ENCODE results near the gene FASN. TPM values are rescaled to one million over a fixed set of nuclear protein-coding genes. Genes with fewer than 3 reads are reported as not detected.

FASN gene
- polyA plus RNA-seq, 2 of the 4 experiments (the other 2 are of a cell fraction) = 12.9 to 169 TPM

- TF ChIP-seq, protein P1, sequence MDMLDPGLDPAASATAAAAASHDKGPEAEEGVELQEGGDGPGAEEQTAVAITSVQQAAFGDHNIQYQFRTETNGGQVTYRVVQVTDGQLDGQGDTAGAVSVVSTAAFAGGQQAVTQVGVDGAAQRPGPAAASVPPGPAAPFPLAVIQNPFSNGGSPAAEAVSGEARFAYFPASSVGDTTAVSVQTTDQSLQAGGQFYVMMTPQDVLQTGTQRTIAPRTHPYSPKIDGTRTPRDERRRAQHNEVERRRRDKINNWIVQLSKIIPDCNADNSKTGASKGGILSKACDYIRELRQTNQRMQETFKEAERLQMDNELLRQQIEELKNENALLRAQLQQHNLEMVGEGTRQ (IDR thresholded peaks at IDR 0.05) = no peak
- no peak for TF ChIP-seq RFX5 (IDR thresholded peaks at IDR 0.05)
- TF ChIP-seq HOXB13 (CRISPR knock-in tag; IDR thresholded peaks at IDR 0.05; ENCODE audit: low read depth) = no peak
- TF ChIP-seq NPAS2 (CRISPR knock-in tag; IDR thresholded peaks at IDR 0.05; ENCODE audit: borderline replicate concordance) = no peak
Measured at GRCh38 chr17:82062076-82062983, 35.7 kb downstream of the FASN start (continued).

GRCh38 chr17:82061047-82061925 lies 36.8 kb downstream of the FASN start:
- WGBS (ENCODE audit: missing lambda C conversion rate) = 91% methylated on average over 16 of the region's 34 CpGs
- ChIA-PET CTCF (interaction anchor here (1.1 to 21.7 kb wide), 6 partner anchors 9 to 102 kb away, joined by 3 to 191 read pairs (median 4); partner anchors contain the start of genes DCXR, GPS1, RAC3 and RFNG), POLR2A (interaction anchor here (2.8 kb wide), 1 partner anchor 24 kb away, joined by 10 read pairs; the partner anchor contains the start of gene DCXR)
- TF ChIP-seq, protein P2, sequence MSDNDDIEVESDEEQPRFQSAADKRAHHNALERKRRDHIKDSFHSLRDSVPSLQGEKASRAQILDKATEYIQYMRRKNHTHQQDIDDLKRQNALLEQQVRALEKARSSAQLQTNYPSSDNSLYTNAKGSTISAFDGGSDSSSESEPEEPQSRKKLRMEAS (IDR thresholded peaks at IDR 0.05) = no peak
- TF ChIP-seq ZSCAN20 (CRISPR knock-in tag; IDR thresholded peaks at IDR 0.05) (no peak), PBX3 (IDR thresholded peaks at IDR 0.05) (no peak), HEYL (CRISPR knock-in tag; IDR thresholded peaks at IDR 0.05) (no peak), CEBPB (IDR thresholded peaks at IDR 0.05) (no peak), HDAC2 (IDR thresholded peaks at IDR 0.05) (no peak), JUN (IDR thresholded peaks at IDR 0.05) (no peak), TFCP2L1 (CRISPR knock-in tag; IDR thresholded peaks at IDR 0.05) (no peak), CHD2 (IDR thresholded peaks at IDR 0.05; ENCODE audit: low read length, partially characterized antibody) (no peak), CBX8 (IDR thresholded peaks at IDR 0.05) (no peak), RFX5 (IDR thresholded peaks at IDR 0.05) (no peak), RAD21 (conservative IDR thresholded peaks at IDR 0.05 in 1 of 2, IDR thresholded peaks at IDR 0.05 in 1 of 2) (no peak), EP300 (IDR thresholded peaks at IDR 0.05) (no peak)
- H3K9me3 ChIP-seq = no peaks in the 10 kb centered on the region
- H3K4me1 ChIP-seq = peaks cover 18% of the 10 kb centered on the region
- DNase-seq (ENCODE audit: low read depth in 1 of 2, low spot score in 1 of 2) (no peak), ATAC-seq (peak in 1 of 2 experiments; percentile 0; a peak in 1 of 6 replicates), FAIRE-seq (no peak)
- H3K4me3 ChIP-seq = no peak overlapping the region
- H3K4me2 ChIP-seq = no peak overlapping the region
- H3K27ac ChIP-seq = no peak overlapping the region

GRCh38 chr17:82060614-82061013 lies 37.4 kb downstream of the FASN start:
- FAIRE-seq (no peak), DNase-seq (ENCODE audit: low read depth in 1 of 2, low spot score in 1 of 2) (no peak), ATAC-seq (no peak; a peak in 1 of 6 replicates)
- peaks cover 13% of the 10 kb centered on the region; the same call in 2 of the 3 replicates for H3K4me1 ChIP-seq
- ChIA-PET POLR2A (interaction anchor here (1.3 to 2.8 kb wide), 2 partner anchors 23 to 38 kb away, joined by 5 to 10 read pairs; partner anchors contain the start of genes DCXR and FASN), CTCF (interaction anchor here (0.6 to 21.7 kb wide), 5 partner anchors 8 to 101 kb away, joined by 3 to 191 read pairs (median 5); partner anchors contain the start of genes DCXR, GPS1, RAC3 and RFNG)
- H3K4me3 ChIP-seq = no peak overlapping the region
- H3K27ac ChIP-seq = no peak overlapping the region
- H3K4me2 ChIP-seq = no peak overlapping the region
- 89% methylated on average over 14 of the region's 14 CpGs for WGBS (ENCODE audit: missing lambda C conversion rate)
- no peaks in the 10 kb centered on the region for H3K9me3 ChIP-seq
- TF ChIP-seq HES2 (IDR thresholded peaks at IDR 0.05) = no peak
- no peak for TF ChIP-seq JUN (IDR thresholded peaks at IDR 0.05)
- TF ChIP-seq, protein P1 (IDR thresholded peaks at IDR 0.05) = no peak
- no peak for TF ChIP-seq CHD2 (IDR thresholded peaks at IDR 0.05; ENCODE audit: low read length, partially characterized antibody)
- no peak for TF ChIP-seq TFCP2L1 (CRISPR knock-in tag; IDR thresholded peaks at IDR 0.05)
- no peak for TF ChIP-seq HOXB5 (CRISPR knock-in tag; IDR thresholded peaks at IDR 0.05)
- TF ChIP-seq POLR2A (IDR thresholded peaks at IDR 0.05; ENCODE audit: low read length) = no peak
- TF ChIP-seq EHMT2 (IDR thresholded peaks at IDR 0.05; ENCODE audit: low read depth) = no peak
- no peak for TF ChIP-seq KDM5A (IDR thresholded peaks at IDR 0.05)
- no peak for TF ChIP-seq CBX8 (IDR thresholded peaks at IDR 0.05)
- no peak for TF ChIP-seq ZC3H11A (IDR thresholded peaks at IDR 0.05)
- TF ChIP-seq HDAC2 (IDR thresholded peaks at IDR 0.05) = no peak
- TF ChIP-seq, protein P3, sequence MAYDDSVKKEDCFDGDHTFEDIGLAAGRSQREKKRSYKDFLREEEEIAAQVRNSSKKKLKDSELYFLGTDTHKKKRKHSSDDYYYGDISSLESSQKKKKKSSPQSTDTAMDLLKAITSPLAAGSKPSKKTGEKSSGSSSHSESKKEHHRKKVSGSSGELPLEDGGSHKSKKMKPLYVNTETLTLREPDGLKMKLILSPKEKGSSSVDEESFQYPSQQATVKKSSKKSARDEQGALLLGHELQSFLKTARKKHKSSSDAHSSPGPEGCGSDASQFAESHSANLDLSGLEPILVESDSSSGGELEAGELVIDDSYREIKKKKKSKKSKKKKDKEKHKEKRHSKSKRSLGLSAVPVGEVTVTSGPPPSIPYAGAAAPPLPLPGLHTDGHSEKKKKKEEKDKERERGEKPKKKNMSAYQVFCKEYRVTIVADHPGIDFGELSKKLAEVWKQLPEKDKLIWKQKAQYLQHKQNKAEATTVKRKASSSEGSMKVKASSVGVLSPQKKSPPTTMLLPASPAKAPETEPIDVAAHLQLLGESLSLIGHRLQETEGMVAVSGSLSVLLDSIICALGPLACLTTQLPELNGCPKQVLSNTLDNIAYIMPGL (CRISPR knock-in tag; IDR thresholded peaks at IDR 0.05; ENCODE audit: borderline replicate concordance) = no peak
- TF ChIP-seq HOXA7 (CRISPR knock-in tag; IDR thresholded peaks at IDR 0.05) = no peak
- TF ChIP-seq FOSL2 (IDR thresholded peaks at IDR 0.05) = no peak
- no peak for TF ChIP-seq FOSL2 (CRISPR knock-in tag; IDR thresholded peaks at IDR 0.05)
- no peak for TF ChIP-seq POLR2AphosphoS2 (conservative IDR thresholded peaks at IDR 0.05; ENCODE audit: low read length)
- TF ChIP-seq SMC3 (IDR thresholded peaks at IDR 0.05) = no peak
- TF ChIP-seq NR3C1 (IDR thresholded peaks at IDR 0.05) = no peak

Measured in A549 (cell line).